HPDE6-E6E7 (cell line): ENCODE results near the gene EXD1.

Experiments
- DNase-seq: peaks from one replicate; pipeline ENCODE4 v3.0.0; 2011; ENCODE audit warnings: missing footprints; ENCODE audit errors: extremely low spot score

The EXD1 gene

DNA sequence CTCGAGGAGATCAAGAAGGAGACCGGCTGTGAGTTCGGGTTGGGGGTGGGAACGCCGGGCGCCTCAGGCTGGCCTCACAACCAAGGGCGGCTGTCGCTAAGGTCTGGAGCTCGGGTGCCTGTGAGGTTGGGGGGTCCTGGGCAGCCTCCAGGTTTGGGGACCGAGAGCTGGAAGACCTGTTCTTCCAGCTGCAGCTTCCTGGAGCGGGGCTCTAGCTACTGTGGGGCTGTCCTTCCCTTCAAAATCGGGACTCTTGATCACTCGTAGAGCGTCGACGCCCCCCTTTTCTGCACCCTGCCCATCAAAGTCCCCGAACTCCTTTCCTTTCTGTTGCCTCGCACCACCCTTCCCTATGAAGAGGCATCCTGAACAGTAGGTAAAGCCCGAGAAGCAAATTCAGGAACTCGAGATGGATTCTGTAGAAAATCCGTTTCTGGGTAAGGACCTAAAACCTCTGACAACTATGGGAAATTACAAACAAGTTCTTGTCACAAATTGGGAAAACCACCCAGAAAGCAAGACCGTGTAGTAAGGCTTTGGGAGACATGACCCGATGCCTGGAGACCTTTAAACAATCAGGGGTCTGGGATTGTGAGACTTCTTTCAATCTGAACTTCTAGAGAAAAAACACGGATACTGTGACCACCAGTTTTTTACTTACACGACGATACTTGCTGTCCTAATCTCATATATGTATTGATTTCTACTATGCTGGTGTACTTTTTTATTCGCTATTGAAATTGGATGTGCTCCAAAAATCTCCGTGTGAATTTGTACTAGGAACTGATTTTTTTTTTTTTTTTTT lies 1.1 kb upstream of the EXD1 start:
- no peak for DNase-seq

GRCh38 chr15:41230345-41230649 lies 260 bp downstream of the EXD1 start:
- DNase-seq: no peak

- no peak for DNase-seq
Measured at GRCh38 chr15:41219381-41219780, 11.2 kb downstream of the EXD1 start.

DNA sequence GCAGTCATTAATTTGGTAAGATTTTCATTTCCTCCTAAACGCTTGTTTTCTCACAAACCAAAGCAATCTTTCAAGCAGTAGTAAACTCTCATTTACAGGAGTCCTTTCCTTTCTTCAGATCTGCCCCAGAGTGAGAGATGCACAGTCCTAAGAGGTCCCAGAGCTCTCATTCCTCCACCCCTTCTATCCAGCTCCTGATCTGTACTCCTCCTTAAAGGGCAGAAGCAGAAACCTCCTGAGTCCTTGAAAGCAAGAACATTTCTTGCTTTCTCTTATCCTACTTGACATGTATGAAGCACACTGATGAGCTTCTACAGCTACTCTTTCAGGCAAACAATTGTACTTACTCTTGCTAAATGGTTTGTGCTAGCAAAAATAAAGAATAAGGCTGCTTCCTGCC lies 11.7 kb downstream of the EXD1 start:
- DNase-seq: no peak

DNA sequence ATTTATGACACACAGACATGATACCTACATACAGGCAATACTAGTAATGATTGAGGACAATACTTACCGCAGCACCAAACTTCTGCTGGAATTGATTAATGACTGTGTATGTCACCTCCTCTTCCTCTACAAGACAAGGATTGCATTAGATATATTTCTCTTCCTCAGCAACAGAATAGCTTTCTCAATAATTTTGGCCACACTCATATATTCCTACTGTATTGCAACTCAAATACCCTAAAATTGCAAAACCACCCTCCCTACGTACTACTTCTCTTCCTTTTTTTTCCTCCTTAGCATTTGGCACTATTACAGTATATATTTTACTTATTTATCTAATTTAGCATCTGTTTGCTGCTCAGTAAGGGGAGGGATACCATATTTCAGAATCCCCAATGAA lies 14.8 kb downstream of the EXD1 start:
- no peak for DNase-seq

DNA sequence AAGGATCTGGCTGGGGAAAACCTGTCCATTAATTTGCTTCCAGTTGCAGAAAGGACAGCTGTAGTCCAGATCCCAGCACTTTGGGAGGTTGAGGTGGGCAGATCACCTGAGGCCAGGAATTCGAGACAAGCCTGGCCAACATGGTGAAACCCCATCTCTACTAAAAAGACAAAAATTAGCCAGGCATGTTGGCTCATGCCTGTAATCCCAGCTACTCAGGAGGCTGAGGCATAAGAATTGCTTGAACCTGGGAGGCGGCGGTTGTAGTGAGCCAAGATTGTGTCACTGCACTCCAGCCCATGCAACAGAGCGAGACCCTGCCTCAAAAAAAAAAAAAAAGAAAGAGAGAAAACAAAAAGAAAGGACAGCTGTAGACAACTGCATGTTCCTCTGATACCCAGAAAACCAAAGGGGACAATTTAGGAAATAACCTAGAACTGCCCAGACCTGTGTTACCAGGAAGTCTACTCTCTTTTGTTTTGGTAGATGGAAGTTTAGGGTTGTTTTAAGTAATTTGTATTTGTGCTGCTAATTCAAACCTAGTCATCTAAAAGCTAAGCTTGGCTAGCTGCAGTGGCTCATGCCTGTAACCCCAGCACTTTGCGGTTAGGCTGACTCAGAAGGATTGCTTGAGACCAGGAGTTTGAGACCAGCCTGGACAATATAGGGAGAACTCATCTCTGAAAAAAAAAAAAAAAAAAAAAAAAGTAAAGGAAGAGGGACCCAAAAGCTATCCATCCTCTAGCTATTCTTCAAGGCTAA lies 22.7 kb downstream of the EXD1 start:
- peak; percentile 67 for DNase-seq

DNA sequence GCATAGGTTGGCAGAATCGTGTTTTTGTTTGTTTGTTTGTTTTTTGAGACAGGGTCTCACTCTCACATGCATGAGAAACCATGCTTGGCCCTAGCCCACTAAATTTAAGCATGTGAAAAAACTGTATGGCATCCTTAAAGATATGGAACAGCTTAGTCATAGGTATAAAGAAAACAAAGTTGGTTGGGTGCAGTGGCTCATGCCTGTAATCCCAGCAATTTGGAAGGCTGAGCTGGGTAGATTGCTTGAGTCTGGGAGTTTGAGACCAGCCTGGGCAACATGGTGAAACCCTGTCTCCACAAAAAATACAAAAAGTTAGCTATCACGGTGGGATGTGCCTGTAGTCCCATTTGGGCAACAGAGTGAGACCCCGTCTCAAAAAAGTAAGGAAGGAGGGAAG lies 25.2 kb downstream of the EXD1 start:
- DNase-seq: no peak

DNA sequence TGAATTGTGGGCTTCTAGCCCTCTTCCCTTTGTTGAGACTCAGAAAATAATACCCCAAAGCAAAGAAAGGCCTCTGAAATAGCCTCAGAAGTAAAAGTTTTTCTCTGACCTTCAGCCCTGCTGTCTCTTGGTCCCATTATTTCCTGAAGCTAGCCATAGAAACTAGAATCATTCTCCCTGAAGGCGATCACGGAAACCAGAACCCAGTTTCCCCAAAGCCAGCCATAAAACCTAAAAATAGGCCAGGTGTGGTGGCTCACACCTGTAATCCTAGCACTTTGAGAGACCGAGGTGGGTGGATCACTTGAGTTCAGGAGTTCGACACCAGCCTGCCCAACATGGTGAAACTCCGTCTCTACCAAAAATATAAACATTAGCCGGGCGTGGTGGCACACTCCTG lies 27.2 kb downstream of the EXD1 start:
- DNase-seq: no peak

DNA sequence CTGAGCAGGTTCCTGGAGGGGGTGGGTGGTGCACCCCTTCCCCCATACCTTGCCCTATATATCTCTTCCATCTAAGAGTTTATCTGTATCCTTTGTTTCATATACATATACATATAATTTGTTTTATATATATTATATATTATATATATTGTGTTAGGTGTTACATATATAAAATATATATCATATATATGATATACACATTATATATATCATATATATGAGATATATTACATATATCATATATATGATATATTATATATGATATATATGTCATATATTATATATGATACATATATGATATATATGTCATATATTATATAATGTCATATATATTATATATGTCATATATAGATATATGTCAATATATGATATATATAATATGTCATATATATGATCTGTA lies 31.1 kb downstream of the EXD1 start:
- no peak for DNase-seq

- no peak for DNase-seq
Measured at GRCh38 chr15:41194444-41194843, 36.1 kb downstream of the EXD1 start.

DNA sequence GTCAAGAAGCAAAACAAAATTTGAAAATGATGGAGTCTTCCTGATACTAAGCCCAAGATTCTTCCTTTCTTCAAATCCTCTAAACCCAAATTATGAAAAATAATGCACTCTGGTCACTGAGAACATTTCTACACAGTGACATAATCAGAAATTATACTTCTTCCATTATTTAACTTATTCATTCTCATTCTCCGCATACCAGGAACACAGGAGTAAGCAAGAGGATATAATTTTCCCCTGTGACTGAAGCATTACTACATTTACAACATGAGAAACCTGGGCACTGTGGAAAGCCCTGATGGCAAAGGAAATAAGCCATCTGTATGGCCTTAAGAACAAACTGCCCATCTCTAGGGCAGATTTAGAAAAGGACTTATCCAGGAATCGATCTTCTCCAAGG lies 47.0 kb downstream of the EXD1 start:
- no peak for DNase-seq

DNA sequence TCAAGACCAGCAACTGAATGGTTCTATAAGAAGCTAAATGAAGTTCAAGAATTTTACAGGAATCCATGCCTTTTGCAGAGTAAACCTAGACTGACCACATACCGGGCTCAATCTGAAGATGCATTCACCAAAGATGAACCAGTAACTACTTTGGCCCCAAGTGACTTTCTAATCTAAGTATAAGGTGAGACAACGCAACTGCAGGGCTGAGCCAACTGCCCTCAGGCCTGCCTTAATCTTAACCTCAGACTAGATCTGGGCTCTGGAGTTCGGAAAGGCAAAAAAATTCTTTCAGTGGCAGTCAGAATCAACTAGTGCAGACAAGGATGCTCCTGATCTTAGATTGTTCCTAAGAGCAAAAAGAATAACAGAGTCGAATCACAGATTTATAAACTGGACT lies 48.3 kb downstream of the EXD1 start:
- DNase-seq: no peak

DNA sequence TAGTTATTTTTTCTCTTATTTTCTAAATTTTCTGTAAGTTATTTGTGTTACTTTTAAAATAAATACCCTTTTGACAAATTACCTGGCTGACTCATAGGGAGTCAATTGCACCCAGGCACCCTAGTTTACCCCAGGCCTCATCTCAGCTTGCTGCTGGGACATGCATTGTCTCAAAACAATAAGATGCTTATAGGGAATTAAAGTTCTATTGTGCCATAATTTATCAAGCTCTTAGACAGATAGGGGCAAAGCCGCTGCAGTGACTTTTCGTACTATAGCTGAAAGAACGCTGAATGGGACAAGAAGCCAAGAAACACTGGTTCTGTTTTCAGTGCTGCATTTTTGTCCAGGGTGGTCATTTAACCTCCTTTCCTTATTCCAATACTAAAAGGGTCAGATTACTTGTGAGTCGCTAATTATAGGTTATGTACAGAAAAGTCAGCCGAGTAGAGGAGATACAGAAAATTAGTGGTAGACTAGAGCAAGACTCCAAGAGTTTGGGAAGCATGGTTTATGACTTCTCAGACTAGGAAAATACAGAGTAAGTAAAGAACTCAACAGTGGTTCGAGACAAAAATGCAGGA lies 50.3 kb downstream of the EXD1 start:
- no peak for DNase-seq

DNA sequence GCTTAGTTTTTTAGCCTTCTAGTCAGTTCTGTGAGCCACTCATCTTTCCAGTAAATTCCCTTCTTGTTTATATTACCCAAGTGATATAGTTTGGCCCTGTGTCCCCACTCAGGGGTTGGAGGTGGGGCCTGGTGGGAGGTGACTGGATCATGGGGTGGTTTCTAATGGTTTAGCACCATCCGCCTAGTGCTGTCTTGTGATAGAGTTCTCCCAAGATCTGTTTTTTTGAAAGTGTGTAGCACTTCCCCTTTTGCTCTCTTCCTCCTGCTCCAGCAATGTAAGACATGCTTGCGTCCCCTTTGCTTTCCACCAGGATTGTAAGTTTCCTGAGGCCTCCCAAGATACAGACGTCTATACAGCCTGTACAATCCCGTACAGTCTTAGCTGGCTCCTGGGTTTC lies 60.8 kb downstream of the EXD1 start:
- no peak for DNase-seq

DNA sequence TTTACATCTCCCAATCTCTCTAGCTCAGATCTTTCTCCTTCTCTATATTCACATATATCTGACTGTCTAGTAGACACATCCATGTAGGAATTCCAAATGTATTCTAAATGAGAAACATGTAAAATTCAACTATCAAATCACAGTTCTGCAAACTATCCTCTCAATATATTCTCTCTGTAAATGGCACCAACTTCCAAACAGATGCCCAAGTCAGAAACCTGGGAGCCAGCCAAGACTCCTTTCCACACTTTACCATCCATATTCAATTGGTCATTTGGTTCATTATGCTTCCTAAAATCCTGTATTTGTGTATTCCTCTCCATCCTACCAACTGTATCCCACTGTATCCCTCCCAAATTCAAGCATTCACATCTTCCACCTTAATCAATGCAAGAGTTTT lies 61.5 kb downstream of the EXD1 start:
- no peak for DNase-seq

- no peak for DNase-seq
Measured at GRCh38 chr15:41161736-41162135, 68.8 kb downstream of the EXD1 start.

GRCh38 chr15:41161336-41161735 lies 69.2 kb downstream of the EXD1 start:
- DNase-seq: no peak

GRCh38 chr15:41160639-41161315 lies 69.8 kb downstream of the EXD1 start:
- DNase-seq: no peak

DNA sequence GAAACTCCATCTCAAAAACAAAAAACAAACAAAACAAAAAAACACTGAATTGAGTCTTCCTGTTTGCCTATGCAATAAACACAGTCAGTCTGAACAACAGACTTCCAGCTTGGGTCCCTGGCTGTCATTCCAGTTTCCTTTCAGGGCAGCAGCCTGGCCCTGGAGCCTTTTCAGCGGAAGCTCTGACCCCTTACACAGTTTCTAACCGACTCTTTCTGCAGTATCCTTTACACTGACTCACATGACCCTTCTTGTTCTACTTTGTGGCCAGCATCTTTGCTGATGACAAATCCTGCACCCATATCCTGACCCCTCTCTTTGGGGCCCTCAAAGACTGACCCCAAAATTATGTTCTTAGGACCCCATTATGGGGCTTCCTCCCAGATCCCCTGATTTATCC lies 76.1 kb downstream of the EXD1 start:
- DNase-seq: no peak

DNA sequence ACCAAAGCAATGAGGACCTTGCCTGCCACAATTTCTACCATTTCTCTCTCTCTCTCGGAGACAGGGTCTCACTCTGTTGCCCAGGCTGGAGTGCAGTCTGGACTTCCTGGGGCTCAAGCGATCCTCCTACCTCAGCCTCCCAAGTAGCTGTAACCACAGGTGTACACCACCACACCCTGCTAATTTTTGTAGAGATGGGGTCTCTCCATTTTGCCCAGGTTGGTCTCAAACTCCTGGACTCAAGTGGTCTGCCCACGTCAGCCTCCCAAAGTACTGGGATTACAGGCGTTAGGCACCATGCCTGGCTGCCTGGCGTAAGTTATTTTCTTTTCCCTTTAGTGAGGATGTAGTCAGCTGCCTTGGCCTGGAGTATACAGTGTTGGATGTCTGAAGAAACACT lies 76.8 kb downstream of the EXD1 start:
- DNase-seq: no peak

- DNase-seq: no peak
Measured at GRCh38 chr15:41151451-41152005, 79.0 kb downstream of the EXD1 start.

GRCh38 chr15:41150279-41150678 lies 80.3 kb downstream of the EXD1 start:
- no peak for DNase-seq
